GM19238 (cell line): Measurements from ENCODE around the gene RNF10.
"Not testable (repeated sequence)": the region's sequence is repeated elsewhere in the genome, so short reads cannot be mapped to it uniquely, and the experiment has no call there.

ENCODE experiments used
- DNase-seq: peaks from one replicate; pipeline ENCODE4 v3.0.0; 2011; ENCODE audit warnings: low spot score; ENCODE audit not compliant: insufficient read length

Gene RNF10

DNA sequence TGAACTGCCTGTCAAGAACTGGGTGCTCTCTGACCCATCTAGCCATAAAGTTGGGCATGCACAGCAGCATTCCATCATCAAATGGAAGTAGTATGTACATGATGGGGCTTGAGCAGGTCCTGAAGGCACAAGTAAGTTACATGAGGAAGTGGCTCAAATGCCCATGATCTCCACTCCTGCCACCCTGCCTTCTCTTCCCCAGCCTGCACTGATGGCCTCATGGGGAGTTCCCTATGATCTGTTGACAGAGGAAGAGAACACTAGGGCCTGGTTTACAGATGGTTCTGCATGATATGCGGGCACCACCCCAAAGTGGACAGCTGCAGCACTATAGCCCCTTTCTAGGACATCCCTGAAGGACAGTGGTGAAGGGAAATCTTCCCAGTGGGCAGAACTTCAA, 77.4 kb downstream of the RNF10 start:
- DNase-seq, result not testable (repeated sequence)

DNA sequence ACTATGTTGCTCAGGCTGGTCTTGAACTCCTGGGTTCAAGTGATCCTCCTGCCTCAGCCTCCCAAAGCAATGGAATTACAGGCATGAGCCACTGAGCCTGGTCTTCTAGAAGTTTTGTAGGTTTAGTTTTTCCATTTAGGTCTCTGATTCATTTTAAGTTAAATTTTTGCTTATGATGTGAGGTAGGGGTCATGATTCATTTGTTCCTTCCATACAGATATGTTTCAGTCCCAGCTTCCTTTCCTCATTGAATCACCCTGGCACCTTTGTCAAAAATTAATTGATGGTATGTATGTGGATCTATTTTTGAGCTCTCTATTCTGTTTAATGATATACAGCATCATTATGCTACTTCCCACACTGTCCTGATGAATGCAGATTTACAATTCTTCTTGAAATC, 80.7 kb downstream of the RNF10 start:
- DNase-seq, result no peak

- DNase-seq, result not testable (repeated sequence)
These were observed 83.0 kb downstream of the RNF10 start for GRCh38 chr12:120617193-120617592.

GRCh38 chr12:120617767-120618166, 83.6 kb downstream of the RNF10 start:
- DNase-seq, result not testable (repeated sequence)

DNA sequence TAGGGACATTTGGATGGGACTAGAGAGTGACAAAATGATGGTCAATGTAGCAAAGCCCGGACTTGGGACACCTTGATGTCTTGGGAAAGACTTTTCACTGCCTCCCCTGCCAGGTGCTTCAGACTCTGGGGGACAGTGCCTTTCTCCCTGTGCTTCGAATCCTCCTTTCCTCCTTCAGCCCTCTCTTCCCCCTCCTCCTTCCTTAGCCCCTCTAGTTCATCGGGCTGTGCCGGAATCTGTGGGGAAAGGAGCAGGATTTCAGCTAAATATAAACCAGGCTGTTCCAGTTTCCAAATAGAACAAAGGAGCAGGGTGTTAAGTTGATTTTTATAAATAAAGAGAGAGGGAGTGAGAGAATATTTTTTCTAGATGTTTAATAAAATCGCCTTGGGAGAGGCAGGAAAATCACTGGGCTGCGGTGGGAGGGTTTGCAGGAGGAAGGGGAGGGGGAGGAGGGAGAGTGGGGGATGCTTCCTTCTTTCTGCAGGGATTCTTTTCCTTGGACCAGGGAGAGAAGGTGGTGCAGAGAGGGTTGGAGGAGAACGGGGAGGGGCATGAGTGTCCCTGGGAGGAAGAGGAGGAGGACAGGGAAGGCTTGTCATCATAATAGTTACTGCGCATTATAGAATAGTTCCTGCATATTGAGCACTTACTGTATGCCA, 84.9 kb downstream of the RNF10 start:
- no peak for DNase-seq

DNA sequence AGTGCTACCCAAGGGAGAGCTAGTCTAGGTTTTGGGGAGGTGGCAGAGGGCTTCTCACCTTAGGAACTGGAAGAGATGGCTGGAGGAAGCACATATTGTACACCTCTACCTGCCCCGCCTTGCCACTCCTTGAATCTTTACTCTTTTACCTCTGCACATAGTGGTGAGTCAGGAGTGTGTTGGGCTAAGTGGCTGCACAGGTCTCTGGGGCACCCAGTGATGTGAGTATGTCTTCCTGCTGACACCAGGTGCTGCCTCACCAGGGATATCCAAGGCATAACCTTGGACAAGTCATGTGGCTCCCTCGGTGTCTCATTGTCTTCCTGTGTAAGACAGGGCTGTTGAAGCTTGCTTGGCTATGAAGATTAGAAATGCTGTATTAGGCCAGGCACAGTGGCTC, 86.5 kb downstream of the RNF10 start:
- no peak for DNase-seq

- no peak for DNase-seq
These were observed 91.6 kb downstream of the RNF10 start for GRCh38 chr12:120625557-120626419.
